ENCODE results near the gene GCSH.

The GCSH gene

DNA sequence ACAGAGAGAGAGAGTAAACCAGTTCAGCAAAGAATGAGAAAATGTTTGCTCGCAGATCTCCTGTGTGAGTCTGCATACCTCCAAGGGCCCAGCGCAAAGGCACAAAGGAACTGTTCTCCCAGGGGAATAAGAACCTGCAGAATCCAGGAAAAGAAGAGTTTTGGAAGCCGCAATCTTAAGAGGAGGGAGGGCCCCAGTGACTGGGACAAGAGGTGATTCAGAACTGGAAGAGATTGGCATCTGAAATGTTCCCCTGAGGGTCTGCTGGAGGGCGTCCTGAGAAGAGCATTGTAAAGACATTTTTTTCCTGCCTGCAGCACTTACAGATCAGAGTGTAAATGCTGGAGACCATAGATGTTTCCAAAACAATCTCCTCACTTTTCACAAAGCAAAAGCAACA lies 54.5 kb downstream of the GCSH start:
- DNase-seq (ENCODE audit: low spot score), result no peak

GRCh38 chr16:81040842-81041241 lies 55.4 kb downstream of the GCSH start:
- DNase-seq (ENCODE audit: low spot score), result no peak

DNA sequence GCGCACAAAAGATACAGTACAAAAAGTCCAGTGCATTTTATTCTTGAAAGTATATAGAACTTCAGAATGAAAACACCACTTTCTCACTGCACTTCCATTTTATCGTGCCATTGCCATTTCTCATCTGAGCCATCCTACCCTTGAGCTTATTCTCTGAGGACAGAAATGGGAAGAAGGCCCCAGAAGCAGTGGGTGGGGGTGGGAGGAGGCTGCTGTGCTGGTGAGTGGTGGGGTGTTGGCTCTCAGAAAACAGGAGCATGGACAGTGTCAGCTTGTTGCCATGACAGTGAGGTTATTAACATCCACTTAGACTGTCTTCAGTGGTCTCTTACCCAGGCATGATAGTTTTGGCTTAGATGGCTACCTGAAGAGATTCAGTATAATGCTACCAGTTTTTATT lies 56.1 kb downstream of the GCSH start:
- no peak for DNase-seq (ENCODE audit: low spot score)

DNA sequence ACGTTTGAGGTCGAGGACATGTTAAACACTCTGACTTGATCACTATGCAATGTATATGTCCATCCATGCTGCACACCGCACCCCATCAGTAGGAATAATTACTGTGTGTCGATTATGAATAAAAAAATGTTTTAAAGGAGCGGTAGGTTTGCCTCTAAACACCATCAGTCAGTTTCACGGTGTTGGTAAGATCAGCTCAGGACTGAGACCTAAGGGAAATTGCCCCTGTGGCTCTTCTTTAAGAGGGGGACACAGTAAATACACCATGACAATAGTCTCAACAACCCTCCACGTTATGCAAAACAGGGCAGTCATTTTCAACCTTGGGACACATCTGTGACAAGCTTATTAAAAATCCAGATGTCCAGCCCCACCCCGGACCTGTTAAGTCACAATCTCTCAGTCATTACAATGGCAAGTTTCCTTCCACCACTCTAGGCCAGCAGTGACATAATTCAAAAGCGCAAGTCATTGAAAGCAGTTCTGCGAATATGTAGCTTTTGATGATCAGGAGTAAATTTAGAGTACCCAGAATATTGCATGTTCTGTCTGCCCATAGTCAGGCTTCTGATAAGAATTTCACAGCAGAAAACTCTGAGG lies 59.3 kb downstream of the GCSH start:
- no peak for DNase-seq (ENCODE audit: low spot score)

DNA sequence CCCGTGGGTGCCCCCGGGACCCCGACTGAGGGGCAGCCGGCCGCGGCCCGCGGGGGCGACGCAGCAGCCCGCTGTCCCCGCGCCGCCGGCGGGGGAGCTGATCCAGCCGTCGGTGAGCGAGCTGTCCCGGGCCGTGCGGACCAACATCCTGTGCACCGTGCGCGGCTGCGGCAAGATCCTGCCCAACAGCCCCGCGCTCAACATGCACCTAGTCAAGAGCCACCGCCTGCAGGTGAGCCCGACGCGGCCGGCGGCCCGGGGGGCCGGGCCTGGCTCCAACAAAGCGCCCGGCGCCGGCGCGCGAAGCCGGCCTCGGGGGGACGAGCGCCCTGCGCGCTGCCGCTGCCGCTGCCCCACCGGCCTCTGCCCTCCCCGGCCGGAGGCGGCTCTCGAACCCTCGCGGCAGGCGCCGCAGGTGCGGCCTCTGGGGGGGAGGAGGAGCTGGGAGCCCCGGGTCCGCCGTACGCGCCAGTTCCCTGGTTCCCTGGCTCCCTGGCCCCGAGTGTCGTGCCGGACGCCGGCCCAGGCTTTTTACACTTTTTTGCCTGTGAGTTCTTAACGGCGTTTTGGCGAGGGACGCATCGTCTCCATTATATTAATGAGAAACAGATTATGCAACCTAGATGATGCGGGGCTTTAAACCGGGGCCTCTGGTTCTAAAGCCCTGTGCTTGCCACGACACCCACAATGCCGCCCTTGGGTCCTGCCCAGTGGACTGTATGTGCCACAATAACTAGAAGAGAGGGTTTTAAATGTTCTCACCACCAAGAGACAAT lies 60.0 kb downstream of the GCSH start:
- peak; percentile 63 for DNase-seq (ENCODE audit: low spot score)

- DNase-seq (ENCODE audit: low spot score), result peak; percentile 99
Measured at GRCh38 chr16:81035398-81035974, 60.7 kb downstream of the GCSH start, which contains the start of gene ATMIN. ATMIN (plus strand) TSS chr16:81035842; CDS start chr16:81035871, 29 bp downstream.
